ENCODE results near the gene GIMAP8. TPM values are rescaled to one million over a fixed set of nuclear protein-coding genes. Genes with fewer than 3 reads are reported as not detected.
A peak's percentile ranks its signal among the peaks of the same experiment; 100 is the strongest.

GIMAP8 gene
- total RNA-seq, 6 experiments from 2014 or later: 2.7 to 10.0 (median 6.2) TPM

GRCh38 chr7:150405584-150406311, 44.7 kb upstream of the GIMAP8 start:
- TF ChIP-seq POLR2A (IDR thresholded peaks at IDR 0.05) (no peak), CTCF (IDR thresholded peaks at IDR 0.05) (no peak)
- intact Hi-C loops (cut with DNase I): no loop called here
- Histone ChIP-seq H3K36me3 (peaks cover 0 to 5% (median 0%) of the 10 kb centered on the region in 4 donors), H3K4me3 (peak overlapping the region; percentile 71 to 78 (median 72)), H3K27ac (peak overlapping the region; percentile 88 to 96 (median 91)), H3K27me3 (no peaks in the 10 kb centered on the region), H3K9me3 (no peaks in the 10 kb centered on the region), H3K4me1 (peaks cover 0 to 23% (median 8%) of the 10 kb centered on the region in 4 donors)
- peak; percentile 7 to 29 (median 25) for ATAC-seq
- 8% methylated on average over 33 of the region's 35 CpGs for WGBS (ENCODE audit: insufficient coverage, low coverage, low lambda C conversion rate, missing lambda C conversion rate)
- DNase-seq: peak in 1 of 3 donors; percentile 46

- Histone ChIP-seq H3K27me3 (no peaks in the 10 kb centered on the region), H3K4me3 (peak overlapping the region in 1 of 3 donors; percentile 78), H3K36me3 (peaks cover 0 to 5% (median 0%) of the 10 kb centered on the region in 4 donors), H3K27ac (peak overlapping the region; percentile 88 to 96 (median 91)), H3K9me3 (no peaks in the 10 kb centered on the region), H3K4me1 (peaks cover 0 to 23% (median 8%) of the 10 kb centered on the region in 4 donors)
- DNase-seq: no peak
- ATAC-seq: peak in 1 of 4 donors; percentile 2
- TF ChIP-seq POLR2A (IDR thresholded peaks at IDR 0.05): no peak
- no peak for TF ChIP-seq CTCF (IDR thresholded peaks at IDR 0.05)
- no CpG with 5 or more reads among the region's 2 CpGs for WGBS (ENCODE audit: insufficient coverage, low coverage, low lambda C conversion rate, missing lambda C conversion rate)
- intact Hi-C loops (cut with DNase I): no loop called here
Observed at GRCh38 chr7:150406312-150406566, 44.2 kb upstream of the GIMAP8 start.

- DNase-seq (peak in 1 of 3 donors; percentile 49), ATAC-seq (peak; percentile 14 to 39 (median 36))
- TF ChIP-seq CTCF (IDR thresholded peaks at IDR 0.05): no peak
- TF ChIP-seq POLR2A (IDR thresholded peaks at IDR 0.05): no peak
- H3K36me3 ChIP-seq: peaks cover 0 to 5% (median 0%) of the 10 kb centered on the region in 4 donors
- peak overlapping the region in 1 of 3 donors; percentile 78 for H3K4me3 ChIP-seq
- WGBS (ENCODE audit: insufficient coverage, low coverage, low lambda C conversion rate, missing lambda C conversion rate): 12% methylated on average over 9 of the region's 10 CpGs
- H3K27ac ChIP-seq: peak overlapping the region; percentile 88 to 96 (median 91)
- intact Hi-C loops (cut with DNase I): no loop called here
- peaks cover 0 to 23% (median 8%) of the 10 kb centered on the region in 4 donors for H3K4me1 ChIP-seq
- no peaks in the 10 kb centered on the region for H3K27me3 ChIP-seq
- no peaks in the 10 kb centered on the region for H3K9me3 ChIP-seq
Observed at GRCh38 chr7:150406567-150407421, 43.6 kb upstream of the GIMAP8 start.

GRCh38 chr7:150407588-150408392, 42.6 kb upstream of the GIMAP8 start:
- no peak for ATAC-seq
- Histone ChIP-seq H3K36me3 (peaks cover 0 to 5% (median 0%) of the 10 kb centered on the region in 4 donors), H3K4me1 (peaks cover 0 to 23% (median 8%) of the 10 kb centered on the region in 4 donors), H3K9me3 (no peaks in the 10 kb centered on the region), H3K4me3 (no peak overlapping the region), H3K27me3 (no peaks in the 10 kb centered on the region), H3K27ac (peak overlapping the region; percentile 88 to 96 (median 91))
- 93% methylated on average over 3 of the region's 91 CpGs for WGBS (ENCODE audit: insufficient coverage, low coverage, low lambda C conversion rate, missing lambda C conversion rate)
- peak in 1 of 3 donors; percentile 42 for DNase-seq
- intact Hi-C loops (cut with DNase I): no loop called here
- no peak for TF ChIP-seq POLR2A (IDR thresholded peaks at IDR 0.05)
- no peak for TF ChIP-seq CTCF (IDR thresholded peaks at IDR 0.05)
